ENCODE results near the gene PKDCC.

Gene PKDCC, protein sequence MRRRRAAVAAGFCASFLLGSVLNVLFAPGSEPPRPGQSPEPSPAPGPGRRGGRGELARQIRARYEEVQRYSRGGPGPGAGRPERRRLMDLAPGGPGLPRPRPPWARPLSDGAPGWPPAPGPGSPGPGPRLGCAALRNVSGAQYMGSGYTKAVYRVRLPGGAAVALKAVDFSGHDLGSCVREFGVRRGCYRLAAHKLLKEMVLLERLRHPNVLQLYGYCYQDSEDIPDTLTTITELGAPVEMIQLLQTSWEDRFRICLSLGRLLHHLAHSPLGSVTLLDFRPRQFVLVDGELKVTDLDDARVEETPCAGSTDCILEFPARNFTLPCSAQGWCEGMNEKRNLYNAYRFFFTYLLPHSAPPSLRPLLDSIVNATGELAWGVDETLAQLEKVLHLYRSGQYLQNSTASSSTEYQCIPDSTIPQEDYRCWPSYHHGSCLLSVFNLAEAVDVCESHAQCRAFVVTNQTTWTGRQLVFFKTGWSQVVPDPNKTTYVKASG

DNA sequence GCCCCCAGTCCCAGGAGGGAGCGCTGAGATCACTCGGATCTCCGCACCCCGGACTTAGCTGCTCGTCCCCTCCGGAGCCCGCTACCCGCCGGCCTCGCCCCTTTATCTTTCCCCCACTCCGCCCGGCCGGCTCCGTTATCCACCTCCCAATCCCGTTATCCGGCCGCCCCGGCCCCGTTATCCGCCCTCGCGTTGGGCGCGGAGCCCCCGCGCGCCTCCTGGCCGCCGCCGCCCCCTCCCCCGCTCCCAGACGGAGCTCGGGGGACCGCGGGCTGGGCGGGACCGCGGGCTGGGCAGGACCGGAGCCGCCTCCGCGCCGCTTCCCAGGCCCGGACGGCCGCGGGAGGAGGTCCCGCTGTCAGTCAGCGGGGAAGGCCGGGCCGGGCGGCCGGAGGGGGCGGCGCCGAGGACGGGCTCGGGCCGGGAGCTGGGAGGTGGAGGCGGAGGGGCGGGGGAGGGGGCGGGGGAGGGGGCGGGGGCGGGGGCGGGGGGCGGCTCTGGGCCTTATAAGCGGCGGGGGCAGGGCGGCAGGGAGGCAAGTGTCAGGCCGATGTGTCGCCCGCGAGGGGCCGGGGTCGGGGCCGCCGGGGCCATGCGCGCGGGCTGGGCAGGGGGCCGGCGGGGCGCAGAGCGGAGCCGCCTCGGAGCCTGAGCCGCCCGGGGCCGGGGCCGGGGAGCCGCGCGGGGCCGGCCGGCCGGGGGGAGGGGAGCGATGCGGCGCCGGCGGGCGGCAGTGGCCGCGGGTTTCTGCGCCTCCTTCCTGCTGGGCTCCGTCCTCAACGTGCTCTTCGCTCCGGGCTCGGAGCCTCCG is at the start of gene PKDCC:
Gene PKDCC (plus strand): TSS at position 534 of the 811 bp plus-strand sequence. CDS start 179 bp downstream, at position 713.
- Histone ChIP-seq H3K27me3 (ENCODE audit: low read depth) (peaks cover 4% of the 10 kb centered on the region; the same call in 1 of the 2 replicates), H3K9me3 (no peaks in the 10 kb centered on the region), H3K4me3 (peak within 1 kb of the TSS; percentile 47), H3K4me1 (peaks cover 2% of the 10 kb centered on the region; the same call in 1 of the 2 replicates), H3K36me3 (replicated peaks) (no peaks in the 10 kb centered on the region)
- DNase-seq (ENCODE audit: low spot score in 2 of 2), result peak; percentile 57 to 86
- in situ Hi-C loops (cut with MboI; ENCODE audit: low sequenced_read_pairs), result no loop called here

DNA sequence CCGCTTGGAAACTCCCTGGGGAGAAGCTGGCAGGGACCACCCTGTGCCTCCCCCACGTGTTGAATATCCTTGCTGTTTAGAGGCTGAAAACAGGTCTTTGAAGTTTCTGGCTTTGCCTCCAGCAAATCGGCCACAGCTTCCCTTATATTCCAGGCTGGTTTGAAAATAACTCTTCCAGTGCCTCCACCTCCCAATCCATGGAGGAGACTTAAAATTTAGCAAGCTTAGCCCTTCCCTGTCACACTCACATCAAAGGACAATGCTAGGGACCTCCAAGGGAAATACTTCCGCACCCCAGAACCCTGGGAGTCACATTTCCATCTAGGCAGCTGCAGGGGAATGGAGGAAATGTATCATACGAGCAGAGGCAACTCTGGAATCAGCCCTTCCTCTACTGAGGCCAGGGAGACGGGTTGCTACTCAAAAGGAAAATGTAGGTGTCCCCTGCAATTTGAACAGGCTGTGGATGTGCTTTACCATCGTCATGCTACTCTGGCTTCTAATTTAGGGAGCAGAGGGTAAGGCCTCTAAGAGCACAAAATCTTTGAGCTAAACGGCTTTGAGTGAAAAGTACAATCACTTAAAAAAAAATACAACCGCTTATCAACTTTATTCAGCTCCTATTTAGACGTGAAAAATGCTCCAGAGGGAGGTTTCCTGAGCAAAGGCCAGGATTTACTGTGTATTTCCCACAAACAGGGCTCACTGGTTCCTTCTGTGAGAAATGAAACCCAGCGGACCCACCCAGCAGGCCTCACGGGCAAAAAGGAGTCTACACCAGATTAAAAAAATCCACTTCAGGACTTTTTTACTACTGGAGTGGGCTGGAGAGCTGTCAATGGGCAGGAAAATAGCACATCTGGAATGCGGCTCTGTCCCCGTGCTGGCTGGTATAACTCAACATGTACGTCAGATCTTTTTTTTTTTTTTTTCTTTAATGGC is 49.4 kb upstream of the PKDCC start:
- in situ Hi-C loops (cut with MboI; ENCODE audit: low sequenced_read_pairs), result no loop called here
- H3K27me3 ChIP-seq (ENCODE audit: low read depth), result no peaks in the 10 kb centered on the region; the same call in 1 of the 2 replicates
- H3K9me3 ChIP-seq, result no peaks in the 10 kb centered on the region
- H3K4me3 ChIP-seq, result no peak overlapping the region
- no peaks in the 10 kb centered on the region for H3K4me1 ChIP-seq
- no peaks in the 10 kb centered on the region for H3K36me3 ChIP-seq (replicated peaks)
- no peak for DNase-seq (ENCODE audit: low spot score in 2 of 2)

DNA sequence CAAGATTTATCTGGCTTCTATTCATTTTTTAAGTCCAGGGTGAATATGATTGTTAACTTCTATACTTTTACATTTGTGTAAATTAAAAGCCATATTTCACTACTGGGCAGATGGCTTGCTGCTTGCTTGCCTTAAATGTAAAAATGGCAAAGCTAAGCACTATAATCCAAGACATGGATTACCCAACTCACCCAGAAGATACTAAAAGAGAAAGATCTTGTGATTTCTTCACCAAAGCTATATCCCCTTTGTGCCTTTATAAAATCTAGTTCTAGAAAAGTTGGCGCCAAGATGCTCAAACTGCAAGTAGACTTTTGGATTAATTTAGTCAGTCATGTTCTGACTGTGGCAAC is 48.7 kb upstream of the PKDCC start:
- H3K4me3 ChIP-seq, result no peak overlapping the region
- no peaks in the 10 kb centered on the region for H3K9me3 ChIP-seq
- no peaks in the 10 kb centered on the region; the same call in 1 of the 2 replicates for H3K27me3 ChIP-seq (ENCODE audit: low read depth)
- no peaks in the 10 kb centered on the region for H3K4me1 ChIP-seq
- H3K36me3 ChIP-seq (replicated peaks), result no peaks in the 10 kb centered on the region
- DNase-seq (ENCODE audit: low spot score in 2 of 2), result no peak
- in situ Hi-C loops (cut with MboI; ENCODE audit: low sequenced_read_pairs), result no loop called here

DNA sequence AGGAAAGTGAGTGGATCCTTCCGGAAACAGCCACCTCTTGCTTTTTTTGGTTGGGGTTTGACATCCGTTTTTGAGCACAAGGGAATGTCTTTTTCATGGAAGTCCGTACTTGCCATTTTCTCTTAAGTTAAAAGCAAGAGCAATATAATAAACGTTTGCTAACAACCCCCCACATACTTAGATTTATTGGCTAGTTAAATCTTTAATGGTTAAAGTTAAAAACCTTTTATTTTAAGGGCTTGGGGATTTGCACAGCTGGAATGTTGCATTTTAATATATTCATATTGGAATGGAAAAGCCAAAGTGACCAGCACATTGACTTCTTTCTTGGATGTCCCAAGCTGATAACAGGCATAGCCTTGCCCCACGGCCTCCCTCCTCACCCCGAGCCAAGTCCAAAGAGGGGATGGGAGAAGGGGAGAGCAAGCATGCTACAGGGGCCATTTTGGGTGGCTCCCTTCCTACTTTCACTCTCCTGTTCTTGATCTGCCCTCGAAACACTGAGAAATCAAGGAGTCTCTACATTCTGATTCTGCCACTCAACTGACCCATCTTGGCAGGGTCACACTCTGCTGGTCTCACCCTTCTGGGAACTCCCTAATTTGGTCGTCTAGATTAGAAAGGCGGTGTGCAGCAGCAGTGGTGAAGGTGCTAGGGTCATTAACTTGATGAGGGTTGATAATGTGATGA is 48.1 kb upstream of the PKDCC start:
- Histone ChIP-seq H3K36me3 (replicated peaks) (no peaks in the 10 kb centered on the region), H3K27me3 (ENCODE audit: low read depth) (no peaks in the 10 kb centered on the region; the same call in 1 of the 2 replicates), H3K4me3 (no peak overlapping the region), H3K4me1 (no peaks in the 10 kb centered on the region), H3K9me3 (0 out of 2 replicates have a peak, but pooled peaks cover 3% of the 10 kb centered on the region)
- in situ Hi-C loops (cut with MboI; ENCODE audit: low sequenced_read_pairs), result no loop called here
- no peak for DNase-seq (ENCODE audit: low spot score in 2 of 2)

DNA sequence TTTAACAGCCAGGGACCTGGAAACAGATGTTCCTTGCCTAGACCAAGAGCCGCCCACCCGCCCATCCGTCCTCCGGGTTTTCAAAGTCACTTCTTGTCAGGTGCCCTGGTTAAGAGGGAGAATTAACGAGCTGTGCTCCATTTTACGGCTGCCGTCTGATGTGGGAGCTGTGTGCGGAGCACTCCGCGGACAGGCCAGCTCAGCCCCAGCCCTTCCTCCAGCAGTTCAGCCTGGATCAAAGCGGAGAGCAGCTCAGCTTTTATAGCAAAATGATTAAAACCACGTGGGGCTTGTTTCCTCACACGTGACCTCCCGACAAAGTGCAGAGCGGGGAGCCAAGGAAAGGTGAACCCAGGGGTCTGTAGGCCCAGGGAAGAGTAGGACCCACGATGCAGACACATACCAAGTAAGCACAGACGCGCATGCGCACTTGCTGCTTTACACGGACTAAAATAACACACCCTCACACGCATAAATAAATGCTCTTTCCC is 46.1 kb upstream of the PKDCC start:
- peaks cover 3% of the 10 kb centered on the region; the same call in 1 of the 2 replicates for H3K27me3 ChIP-seq (ENCODE audit: low read depth)
- DNase-seq (ENCODE audit: low spot score in 2 of 2), result no peak
- 0 out of 2 replicates have a peak, but pooled peaks cover 3% of the 10 kb centered on the region for H3K9me3 ChIP-seq
- H3K4me1 ChIP-seq, result no peaks in the 10 kb centered on the region
- H3K4me3 ChIP-seq, result no peak overlapping the region
- no peaks in the 10 kb centered on the region for H3K36me3 ChIP-seq (replicated peaks)
- in situ Hi-C loops (cut with MboI; ENCODE audit: low sequenced_read_pairs), result no loop called here

DNA sequence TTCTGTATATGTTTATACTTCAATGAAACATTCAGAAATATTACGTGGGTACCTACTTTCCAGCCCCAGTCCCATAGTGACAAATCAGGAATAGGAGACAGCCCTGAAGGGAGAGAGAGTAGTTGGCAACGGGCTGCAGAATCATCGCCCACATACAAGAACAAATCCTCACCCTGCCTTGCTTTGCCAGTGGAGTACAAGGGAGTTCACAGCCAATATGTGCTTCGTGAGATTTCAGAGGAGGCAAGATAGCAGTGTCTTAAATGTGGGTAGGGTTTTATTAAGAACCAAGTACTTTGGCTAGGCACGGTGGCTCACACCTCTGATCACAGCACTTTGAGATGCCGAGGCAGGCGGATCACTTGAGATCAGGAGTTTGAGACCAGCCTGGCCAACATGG is 40.3 kb upstream of the PKDCC start:
- Histone ChIP-seq H3K4me1 (no peaks in the 10 kb centered on the region), H3K9me3 (0 out of 2 replicates have a peak, but pooled peaks cover 3% of the 10 kb centered on the region), H3K36me3 (replicated peaks) (no peaks in the 10 kb centered on the region), H3K4me3 (no peak overlapping the region), H3K27me3 (ENCODE audit: low read depth) (0 out of 2 replicates have a peak, but pooled peaks cover 5% of the 10 kb centered on the region)
- in situ Hi-C loops (cut with MboI; ENCODE audit: low sequenced_read_pairs), result no loop called here
- DNase-seq (ENCODE audit: low spot score in 2 of 2), result no peak

DNA sequence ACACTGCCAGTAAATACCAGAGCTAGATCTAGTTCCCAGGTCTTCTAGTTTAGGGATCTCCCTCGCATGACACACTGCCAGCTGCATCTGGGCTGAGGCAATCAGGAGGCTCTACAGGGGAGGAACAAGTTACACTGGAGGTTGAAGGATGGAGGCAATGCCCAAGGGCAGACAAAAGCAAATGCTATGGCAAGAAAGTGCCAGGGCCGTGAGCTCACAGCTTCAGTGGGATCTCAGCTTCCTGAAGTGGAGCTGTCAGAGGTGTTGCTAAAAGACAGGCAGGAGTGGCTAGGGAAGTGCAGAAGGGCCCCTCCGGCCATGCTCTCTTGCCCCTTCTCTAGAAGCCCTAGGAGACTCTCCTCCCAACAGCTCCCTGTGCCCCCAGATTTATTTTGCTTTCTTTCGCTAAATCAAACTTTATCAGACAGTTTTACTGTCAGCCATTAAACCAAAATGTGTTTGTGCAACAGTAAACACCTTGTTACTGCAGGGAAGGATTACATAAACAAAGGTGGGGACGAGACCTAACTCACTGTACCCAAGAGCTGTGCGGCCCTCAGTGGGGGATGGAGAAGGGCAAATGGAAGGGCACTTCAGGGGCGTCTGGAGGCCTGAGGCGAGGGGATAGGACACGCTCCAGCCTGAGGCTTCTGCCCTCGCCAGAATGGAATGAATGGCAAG is 39.4 kb upstream of the PKDCC start:
- Histone ChIP-seq H3K4me3 (no peak overlapping the region), H3K27me3 (ENCODE audit: low read depth) (0 out of 2 replicates have a peak, but pooled peaks cover 5% of the 10 kb centered on the region), H3K4me1 (no peaks in the 10 kb centered on the region), H3K36me3 (replicated peaks) (no peaks in the 10 kb centered on the region), H3K9me3 (0 out of 2 replicates have a peak, but pooled peaks cover 3% of the 10 kb centered on the region)
- no peak for DNase-seq (ENCODE audit: low spot score in 2 of 2)
- in situ Hi-C loops (cut with MboI; ENCODE audit: low sequenced_read_pairs), result no loop called here

DNA sequence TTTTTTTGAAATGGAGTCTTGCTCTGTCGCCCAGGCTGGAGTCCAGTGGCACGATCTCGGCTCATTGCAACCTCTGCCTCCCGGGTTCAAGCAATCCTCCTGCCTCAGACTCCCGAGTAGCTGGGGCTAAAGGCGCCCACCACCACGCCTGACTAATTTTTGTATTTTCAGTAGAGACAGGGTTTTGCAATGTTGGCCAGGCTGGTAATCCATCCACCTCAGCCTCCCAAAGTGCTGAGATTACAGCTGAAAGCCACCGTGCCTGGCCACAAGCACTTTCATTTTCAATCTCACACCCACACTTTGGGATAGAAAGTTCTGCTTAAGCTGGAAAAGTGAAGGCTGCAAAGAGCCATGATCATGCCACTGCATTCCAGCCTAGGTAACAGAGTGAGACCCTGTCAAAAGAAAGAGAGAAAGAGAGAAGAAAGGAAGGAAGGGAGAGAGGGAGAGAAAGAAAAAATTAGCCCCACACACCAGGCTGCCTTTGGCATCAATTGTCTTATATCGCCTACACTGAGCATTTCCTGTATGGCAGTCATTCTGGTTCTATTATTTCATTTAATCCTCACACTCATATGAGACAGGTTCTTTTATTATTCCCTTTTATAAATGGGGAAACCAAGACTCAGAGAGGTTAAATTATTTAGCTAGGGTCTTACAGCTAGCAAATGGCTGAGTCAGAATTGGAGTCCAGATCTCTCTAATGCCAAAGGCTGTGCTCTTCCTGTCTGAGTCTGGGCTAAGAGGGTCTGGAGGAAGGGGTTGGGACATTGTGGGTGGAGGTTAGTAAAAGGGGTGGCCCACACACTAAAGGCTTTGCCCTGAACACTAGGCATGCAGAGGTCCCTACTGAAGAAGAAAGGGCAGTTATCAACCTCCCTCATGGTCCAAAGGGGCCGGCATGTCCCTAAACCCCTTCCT is 37.9 kb upstream of the PKDCC start:
- no peaks in the 10 kb centered on the region for H3K9me3 ChIP-seq
- no peaks in the 10 kb centered on the region for H3K4me1 ChIP-seq
- no peaks in the 10 kb centered on the region for H3K36me3 ChIP-seq (replicated peaks)
- in situ Hi-C loops (cut with MboI; ENCODE audit: low sequenced_read_pairs), result no loop called here
- H3K4me3 ChIP-seq, result no peak overlapping the region
- 0 out of 2 replicates have a peak, but pooled peaks cover 5% of the 10 kb centered on the region for H3K27me3 ChIP-seq (ENCODE audit: low read depth)
- no peak for DNase-seq (ENCODE audit: low spot score in 2 of 2)

DNA sequence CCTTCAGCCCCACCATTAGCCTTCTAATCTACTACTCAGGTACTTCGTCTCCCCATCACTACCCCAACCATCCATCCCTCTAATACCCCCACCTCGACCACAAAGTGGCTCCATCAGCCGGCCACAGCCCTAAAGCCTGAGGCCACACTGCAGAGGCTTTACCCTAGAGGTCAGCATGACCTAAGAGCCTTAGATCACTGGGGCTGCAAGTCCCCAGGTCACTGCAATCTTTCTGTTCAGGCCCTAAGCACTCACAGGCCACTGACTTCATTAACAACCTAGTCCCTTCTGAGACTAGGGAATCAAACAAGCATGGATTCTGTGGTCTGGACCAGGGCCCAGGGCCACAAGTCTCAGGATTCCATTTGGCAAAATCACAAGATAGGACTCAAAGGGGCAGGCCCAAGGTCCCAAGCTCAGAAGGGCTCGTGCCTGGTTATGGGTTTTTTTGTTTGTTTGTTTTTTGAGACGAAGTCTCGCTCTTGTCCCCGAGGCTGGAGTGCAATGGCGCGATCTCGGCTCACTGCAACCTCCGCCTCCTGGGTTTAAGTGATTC is 37.0 kb upstream of the PKDCC start:
- in situ Hi-C loops (cut with MboI; ENCODE audit: low sequenced_read_pairs), result no loop called here
- no peak for DNase-seq (ENCODE audit: low spot score in 2 of 2)

DNA sequence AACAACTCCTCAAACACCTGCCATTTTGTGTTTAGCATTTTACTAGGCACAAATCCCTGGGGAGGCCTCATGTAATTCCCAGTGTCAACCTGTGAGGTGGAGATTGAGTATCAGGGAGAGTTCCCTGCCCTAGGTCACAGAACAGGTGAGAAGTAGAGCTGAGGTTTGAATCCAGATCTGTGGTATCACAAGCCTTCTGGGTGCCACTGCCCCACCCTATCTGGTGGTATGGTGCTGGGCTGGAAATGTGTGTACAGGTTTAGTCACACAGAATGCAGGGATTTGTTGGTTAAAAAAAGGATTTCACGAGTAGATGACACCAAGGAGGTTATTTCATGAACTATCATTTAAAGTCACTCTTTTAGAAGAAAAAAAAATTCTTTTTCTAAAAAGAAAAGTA is 35.7 kb upstream of the PKDCC start:
- Histone ChIP-seq H3K27me3 (ENCODE audit: low read depth) (no peaks in the 10 kb centered on the region), H3K4me1 (no peaks in the 10 kb centered on the region), H3K9me3 (no peaks in the 10 kb centered on the region; the same call in 1 of the 2 replicates), H3K4me3 (no peak overlapping the region), H3K36me3 (replicated peaks) (no peaks in the 10 kb centered on the region)
- in situ Hi-C loops (cut with MboI; ENCODE audit: low sequenced_read_pairs), result no loop called here
- no peak for DNase-seq (ENCODE audit: low spot score in 2 of 2)

More for the DNA sequence above, 37.0 kb upstream of the PKDCC start:
- no peaks in the 10 kb centered on the region for H3K9me3 ChIP-seq
- H3K27me3 ChIP-seq (ENCODE audit: low read depth), result 0 out of 2 replicates have a peak, but pooled peaks cover 5% of the 10 kb centered on the region
- no peaks in the 10 kb centered on the region for H3K4me1 ChIP-seq
- no peaks in the 10 kb centered on the region for H3K36me3 ChIP-seq (replicated peaks)
- no peak overlapping the region for H3K4me3 ChIP-seq

DNA sequence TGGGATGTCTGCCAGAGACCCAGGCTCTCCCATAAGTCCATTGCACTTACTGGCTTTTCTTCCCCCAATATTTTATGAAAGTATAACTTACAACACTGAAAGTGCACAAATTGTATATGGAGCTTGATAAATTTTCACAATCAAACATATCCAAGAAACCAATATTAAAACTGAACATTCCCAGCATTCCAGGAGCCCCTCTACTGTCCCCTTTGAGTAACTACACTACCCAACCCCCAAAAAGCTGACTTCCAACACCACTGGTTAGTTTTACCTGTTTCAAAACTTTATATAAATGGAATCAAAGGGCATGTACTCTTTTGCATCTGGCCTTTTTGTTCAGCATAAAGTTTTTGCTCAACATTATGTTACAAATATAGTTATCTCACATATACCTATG is 35.2 kb upstream of the PKDCC start:
- DNase-seq (ENCODE audit: low spot score in 2 of 2), result no peak
- H3K36me3 ChIP-seq (replicated peaks), result no peaks in the 10 kb centered on the region
- H3K4me3 ChIP-seq, result no peak overlapping the region
- in situ Hi-C loops (cut with MboI; ENCODE audit: low sequenced_read_pairs), result no loop called here
- H3K27me3 ChIP-seq (ENCODE audit: low read depth), result no peaks in the 10 kb centered on the region
- H3K4me1 ChIP-seq, result no peaks in the 10 kb centered on the region
- no peaks in the 10 kb centered on the region; the same call in 1 of the 2 replicates for H3K9me3 ChIP-seq
